Stimulated activated naive CD4-positive, alpha-beta T cell (primary cell): ENCODE results near the gene CORO2B.
"Not testable (repeated sequence)": the region's sequence is repeated elsewhere in the genome, so short reads cannot be mapped to it uniquely, and the experiment has no call there.

ENCODE experiments used
- DNase-seq, 6 experiments: peaks; one replicate each; lab custom pipeline; 2025; lab: John Stamatoyannopoulos, UW

The CORO2B gene

GRCh38 chr15:68592054-68592453, 13.3 kb downstream of the CORO2B start:
- no peak for DNase-seq

DNA sequence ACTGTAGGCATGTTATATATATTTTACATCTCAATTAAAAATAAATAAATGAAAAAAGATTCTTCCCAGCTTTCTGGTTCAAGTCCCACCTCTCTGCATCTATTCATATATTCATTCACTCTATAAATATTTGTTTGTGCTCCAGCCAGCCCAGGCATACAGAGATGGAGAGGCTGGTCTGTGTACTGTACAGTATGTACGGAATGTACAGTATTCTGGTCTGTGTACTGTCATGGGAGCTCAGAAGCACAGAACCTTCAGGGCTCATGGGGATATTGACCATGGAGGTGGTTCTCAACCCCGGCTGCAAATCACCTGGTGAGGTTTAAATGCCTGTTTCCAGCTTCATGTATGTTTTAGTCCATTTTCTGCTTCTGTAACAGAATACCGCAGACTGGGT, 13.8 kb downstream of the CORO2B start:
- DNase-seq: no peak

DNA sequence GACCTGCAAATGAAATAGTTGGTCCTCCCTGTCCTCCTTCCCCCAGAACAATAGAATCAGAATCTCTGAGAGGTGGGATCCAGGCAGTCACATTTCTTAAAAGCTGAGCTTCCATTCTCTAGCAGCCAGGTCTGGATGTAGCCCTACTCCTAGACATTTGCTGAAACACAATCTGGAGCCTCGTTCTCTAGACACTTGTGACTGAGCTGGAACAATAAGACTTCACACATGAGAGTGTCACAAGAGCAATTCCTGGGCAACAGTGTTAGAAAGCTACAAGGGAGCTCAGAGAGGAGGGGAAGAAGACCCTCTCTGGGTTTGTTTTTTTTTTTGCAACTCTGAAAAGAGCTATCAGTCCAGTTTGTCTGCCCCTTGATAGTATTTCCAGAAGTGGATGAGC, 14.5 kb downstream of the CORO2B start:
- no peak for DNase-seq

DNA sequence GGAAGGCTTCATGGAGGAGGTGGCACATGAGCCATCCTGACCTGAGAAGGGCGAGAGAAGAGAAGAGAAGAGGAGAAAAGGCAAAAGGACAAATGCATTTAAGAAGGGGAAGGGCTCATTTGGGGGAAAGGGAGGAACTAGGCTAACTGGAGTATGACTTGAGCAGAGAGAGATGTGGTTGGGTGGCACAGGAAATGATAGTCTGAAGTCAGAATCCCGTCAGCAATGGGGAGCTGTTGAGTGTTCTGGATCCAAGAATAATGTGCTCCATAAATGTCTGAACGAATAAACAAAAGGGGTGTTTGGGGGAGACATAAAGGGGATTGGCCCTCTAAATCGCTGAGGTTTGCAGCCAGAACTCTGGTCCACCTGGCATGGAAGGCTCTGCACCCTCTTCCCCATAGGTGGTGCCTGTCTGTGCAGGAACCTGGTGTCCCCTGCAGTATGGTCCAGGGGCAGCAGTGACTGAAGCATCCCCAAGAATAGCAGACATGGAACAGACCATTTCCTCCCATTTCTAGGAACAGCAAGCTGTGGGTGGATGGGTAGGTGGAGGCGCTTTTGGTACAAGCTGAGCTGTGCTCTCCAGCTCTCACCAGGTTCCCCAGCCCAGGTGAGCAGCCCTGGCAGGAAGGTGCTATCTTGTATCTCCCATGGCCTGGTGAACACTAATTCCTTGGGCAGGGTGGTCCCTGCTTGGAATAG, 15.2 kb downstream of the CORO2B start:
- DNase-seq: no peak

- DNase-seq: no peak
Observed at GRCh38 chr15:68594533-68595259, 15.9 kb downstream of the CORO2B start.

DNA sequence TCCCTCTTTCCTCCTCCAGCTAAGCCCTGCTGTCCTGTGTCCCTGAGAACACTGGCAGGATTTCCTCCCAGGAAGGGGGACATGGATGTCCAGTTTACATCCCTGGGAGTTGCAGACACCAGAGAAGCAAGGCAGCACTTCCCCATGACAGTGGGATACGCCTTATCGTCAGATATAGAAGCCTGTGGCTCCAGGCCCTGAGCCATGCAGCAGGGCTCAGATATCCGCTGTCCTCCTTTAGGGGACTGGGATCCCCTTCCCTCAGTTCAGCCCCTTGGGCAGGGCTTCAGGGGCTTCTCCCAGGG, 16.4 kb downstream of the CORO2B start:
- DNase-seq: no peak

DNA sequence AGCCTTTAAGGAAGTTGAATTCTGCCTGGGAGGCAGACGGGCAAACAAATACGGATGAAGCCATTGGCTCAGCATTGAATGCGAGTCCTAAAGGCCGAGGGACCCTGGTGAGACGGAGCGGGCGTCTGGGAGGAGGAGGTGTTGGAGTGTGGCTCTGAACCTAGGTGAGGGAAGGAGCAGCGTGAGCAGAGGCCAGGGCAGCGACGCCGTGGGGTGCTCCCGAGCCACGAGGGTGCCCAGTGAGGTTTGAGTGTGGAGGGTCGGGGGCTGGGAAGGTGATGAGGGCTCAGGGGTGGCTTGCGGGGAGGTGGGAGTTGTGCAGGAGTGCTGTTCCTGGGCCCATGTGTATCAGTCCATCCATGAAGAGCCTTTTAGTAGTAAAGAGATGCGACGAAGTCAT, 17.0 kb downstream of the CORO2B start:
- DNase-seq: no peak

GRCh38 chr15:68596691-68597090, 17.9 kb downstream of the CORO2B start:
- DNase-seq: no peak

DNA sequence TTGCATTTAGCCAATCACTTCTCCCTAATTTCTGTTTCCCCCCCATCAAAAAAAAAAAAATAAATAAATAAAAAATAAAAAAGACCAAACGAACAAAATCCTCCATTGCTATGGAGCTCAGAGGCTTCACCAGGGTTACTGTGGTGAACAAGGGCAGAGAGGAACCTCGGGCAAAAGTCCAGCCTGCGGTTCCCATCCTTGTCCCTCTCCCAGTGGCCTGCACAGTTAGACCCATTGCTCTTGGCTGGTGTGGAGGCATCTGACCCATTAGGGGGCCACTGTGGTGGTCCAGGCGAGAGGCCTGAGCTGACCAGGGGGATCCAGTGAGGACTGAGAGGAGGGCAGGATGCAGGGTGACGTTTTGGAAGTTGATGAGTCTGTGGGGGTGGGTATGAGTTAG, 18.8 kb downstream of the CORO2B start:
- no peak for DNase-seq

DNA sequence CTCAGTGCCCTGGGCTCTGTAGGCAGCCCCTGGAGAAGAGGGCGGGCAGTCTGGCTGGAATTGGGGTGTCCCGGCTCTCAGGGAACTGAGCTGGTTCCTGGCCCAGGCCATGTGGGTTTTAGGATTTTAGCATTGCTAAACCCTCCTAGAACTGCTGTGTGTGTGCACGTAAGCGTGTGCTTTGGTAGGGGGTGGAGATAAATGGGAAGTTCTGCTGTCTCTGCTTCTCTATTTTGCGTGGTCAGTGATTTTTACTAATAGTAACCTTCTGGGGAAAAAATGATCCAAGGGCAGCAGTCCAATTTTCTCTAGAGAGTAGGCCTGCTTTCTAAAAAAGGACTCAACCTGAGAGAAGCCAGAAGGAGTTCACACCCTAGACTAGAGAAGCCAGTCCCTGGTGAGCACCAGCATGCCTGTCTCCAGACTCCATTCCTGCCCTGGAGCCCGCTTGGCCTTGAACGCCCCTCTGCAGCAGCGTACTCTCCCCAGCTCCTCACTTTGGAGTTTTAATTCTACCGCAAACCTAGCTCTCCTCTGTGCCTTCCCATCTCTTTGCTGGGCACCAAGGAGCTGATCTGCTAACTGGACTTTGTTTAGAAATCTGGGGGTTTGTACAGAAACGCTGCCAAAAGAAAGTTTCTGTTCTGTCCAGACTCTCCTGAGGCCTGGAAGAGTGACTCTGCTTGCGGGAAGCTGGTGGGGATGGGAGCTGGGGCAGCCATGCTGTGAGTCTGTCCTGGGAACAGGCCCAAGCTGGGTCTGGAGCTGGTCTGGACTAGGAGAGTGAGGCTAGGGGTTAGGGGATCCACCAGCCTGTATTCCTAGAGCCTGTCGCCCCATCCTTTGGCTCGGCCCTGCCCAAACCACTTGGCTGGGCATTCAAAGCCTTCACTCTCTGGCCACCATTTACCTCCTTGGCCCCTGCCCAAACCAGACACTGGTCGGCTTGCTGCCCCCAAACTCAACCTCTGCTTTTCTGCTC, 19.7 kb downstream of the CORO2B start:
- DNase-seq: no peak

GRCh38 chr15:68599153-68599545, 20.4 kb downstream of the CORO2B start:
- DNase-seq: no peak

- no peak for DNase-seq
Observed at GRCh38 chr15:68599560-68600071, 20.8 kb downstream of the CORO2B start.

DNA sequence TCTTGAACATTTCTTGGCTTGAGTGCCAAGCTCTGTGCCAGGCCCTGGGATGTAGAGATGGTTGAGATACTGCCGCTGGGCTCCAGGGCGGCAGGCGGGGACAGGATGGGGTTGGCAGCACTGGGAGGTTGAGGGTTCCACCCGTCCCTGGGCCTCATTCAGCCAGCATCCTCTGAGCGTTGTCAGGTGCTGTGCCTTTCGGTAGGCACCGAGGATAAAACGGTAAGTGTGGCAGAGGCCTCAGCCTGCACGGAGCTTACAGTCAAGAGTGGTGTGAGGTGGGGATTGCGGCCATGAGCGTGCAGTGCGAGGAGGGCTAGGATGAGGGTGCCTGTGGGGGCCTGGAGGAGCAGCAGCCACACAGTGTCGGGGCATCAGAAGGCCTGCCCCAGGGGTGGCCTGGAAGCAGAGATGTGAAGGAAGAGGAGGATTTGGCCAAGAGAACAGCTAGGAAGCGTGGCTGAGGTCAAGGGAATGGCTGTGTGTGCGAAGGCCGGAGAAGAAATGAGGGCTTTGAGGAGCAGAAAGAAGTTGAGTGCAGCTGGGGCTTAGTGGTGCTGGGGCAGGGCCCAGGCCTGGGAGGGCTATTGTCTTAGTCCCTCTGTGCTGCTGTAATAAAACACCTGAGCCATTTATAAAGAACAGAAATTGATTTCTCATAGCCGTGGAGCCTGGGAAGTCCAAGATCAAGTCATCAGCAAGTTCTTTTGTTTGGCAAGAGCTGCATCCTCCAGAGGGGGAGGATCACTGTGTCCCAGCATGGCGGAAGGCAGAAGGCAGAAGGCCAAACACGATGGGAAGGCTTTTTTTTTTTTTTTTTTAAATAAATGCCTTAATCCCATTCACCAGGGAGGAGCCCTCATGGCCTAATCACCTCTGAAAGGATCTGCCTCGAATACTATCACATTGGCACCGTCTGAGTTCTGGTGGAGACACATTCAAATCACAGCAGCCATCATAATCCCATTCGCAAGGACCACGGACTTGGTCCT, 22.7 kb downstream of the CORO2B start:
- DNase-seq: no peak

- no peak for DNase-seq
Observed at GRCh38 chr15:68602459-68603215, 23.8 kb downstream of the CORO2B start.

GRCh38 chr15:68603216-68603595, 24.4 kb downstream of the CORO2B start:
- DNase-seq: no peak

- no peak for DNase-seq
Observed at GRCh38 chr15:68603951-68604350, 25.2 kb downstream of the CORO2B start.

DNA sequence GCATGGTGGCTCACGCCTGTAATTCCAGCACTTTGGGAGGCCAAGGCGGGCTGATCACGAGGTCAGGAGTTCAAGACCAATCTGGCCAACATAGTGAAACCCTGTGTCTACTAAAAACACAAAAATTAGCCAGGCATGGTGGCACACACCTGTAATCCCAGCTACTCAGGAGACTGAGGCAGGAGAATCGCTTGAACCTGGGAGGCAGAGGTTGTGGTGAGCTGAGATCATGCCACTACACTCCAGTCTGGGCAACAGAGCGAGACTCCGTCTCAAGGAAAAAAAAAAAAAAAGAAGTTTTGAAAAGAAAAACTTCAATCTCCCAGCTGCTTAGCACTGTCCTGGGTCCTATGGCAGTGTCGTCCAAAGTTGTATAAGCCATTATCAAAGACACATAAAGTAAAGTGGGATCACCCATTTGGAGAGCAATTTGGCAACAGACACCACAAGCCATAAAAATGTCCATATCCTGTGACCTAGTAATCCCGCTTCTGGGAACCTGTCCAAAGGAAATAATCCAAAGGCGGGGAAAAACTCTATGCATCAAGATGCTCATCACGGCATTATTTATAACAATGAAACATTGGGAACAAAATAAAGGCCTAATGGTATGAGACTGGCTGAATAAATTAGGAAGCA, 26.2 kb downstream of the CORO2B start:
- DNase-seq: not testable (repeated sequence)

DNA sequence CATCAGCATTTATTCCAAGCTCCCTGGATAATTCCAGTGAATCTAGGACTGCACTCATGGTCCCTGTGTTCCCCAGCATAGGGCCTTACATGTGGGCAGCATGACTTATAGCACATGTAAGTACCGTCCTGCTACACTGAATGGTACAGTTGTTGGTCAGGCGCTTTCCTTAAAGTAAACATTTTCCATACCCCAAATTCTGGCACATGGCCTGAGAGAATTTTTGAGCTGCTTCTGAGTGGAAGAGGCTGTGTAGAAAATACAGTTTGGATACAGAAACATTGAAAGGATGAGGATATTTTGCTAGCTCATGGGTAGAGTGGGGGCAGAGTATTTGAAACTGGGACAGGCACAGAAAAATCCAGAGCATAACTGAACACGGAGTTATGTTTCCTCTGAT, 27.6 kb downstream of the CORO2B start:
- DNase-seq: no peak

- no peak for DNase-seq
Observed at GRCh38 chr15:68608206-68608843, 29.5 kb downstream of the CORO2B start.

DNA sequence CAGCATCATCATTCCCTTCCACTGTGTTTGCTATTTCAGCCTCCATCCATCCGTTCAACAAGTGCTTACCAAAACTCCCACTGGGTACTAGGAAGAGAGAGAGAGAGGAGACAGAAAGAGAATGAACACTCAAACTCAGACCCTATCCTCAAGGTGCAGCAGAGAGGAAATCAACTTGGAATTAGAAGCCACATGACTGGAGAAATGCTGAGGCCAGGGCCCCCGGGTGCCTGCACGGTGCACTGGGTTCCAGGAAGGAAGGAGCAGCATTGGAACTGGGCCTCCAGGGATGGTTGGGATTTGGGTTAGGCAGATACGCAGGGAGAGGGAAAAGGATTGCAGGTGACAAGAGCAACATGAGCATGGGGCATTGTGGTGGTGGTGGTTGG, 30.0 kb downstream of the CORO2B start:
- DNase-seq: no peak
